Muscle of leg (tissue), 11 donors: ENCODE results near the gene ANTXR2. TPM values are rescaled to one million over a fixed set of nuclear protein-coding genes. Genes with fewer than 3 reads are reported as not detected.
"Not testable (repeated sequence)": the region's sequence is repeated elsewhere in the genome, so short reads cannot be mapped to it uniquely, and the experiment has no call there.

Source experiments
- DNase-seq: peaks from one replicate; pipeline ENCODE4 v3.0.0; 2013
- H3K27ac ChIP-seq: one replicate; pipeline ENCODE4 v1.5.1; 2013; ENCODE audit warnings: mild to moderate bottlenecking, low read length, control low read depth
- H3K27me3 ChIP-seq: one replicate; pipeline ENCODE4 v1.6.1; 2013; ENCODE audit warnings: low read length; ENCODE audit not compliant: control insufficient read depth, insufficient read depth
- H3K36me3 ChIP-seq: one replicate; pipeline ENCODE4 v1.6.1; 2013; ENCODE audit warnings: low read length; ENCODE audit not compliant: control insufficient read depth, insufficient read depth
- H3K4me1 ChIP-seq: one replicate; pipeline ENCODE4 v1.6.1; 2013; ENCODE audit warnings: low read length; ENCODE audit not compliant: control insufficient read depth, insufficient read depth
- H3K4me3 ChIP-seq: one replicate; pipeline ENCODE4 v1.5.1; 2013; ENCODE audit warnings: low read length, control low read depth
- H3K9me3 ChIP-seq: replicated peaks from 2 replicates; pipeline ENCODE4 v1.6.1; 2013; ENCODE audit warnings: low read depth, low read length; ENCODE audit not compliant: control insufficient read depth
- WGBS: methylation state at CpG from one replicate; pipeline ENCODE4 v1.1.5; 2013; ENCODE audit warnings: missing lambda C conversion rate; ENCODE audit not compliant: insufficient coverage; 5-methylcytosine and 5-hydroxymethylcytosine counted together
- polyA plus RNA-seq, 8 donors: library from polyadenylated mRNA; unstranded; fragments of 120-200 nt; gene quantifications; one replicate each; pipeline versions ENCODE4 v1.2.1 to v1.2.3, GENCODE V29; 2013; ENCODE audit warnings: inconsistent platforms in 1 of 8, low replicate concordance in 1 of 8; ENCODE audit not compliant: insufficient read length in 8 of 8, insufficient read depth in 1 of 8
- total RNA-seq: library from RNA; stranded (reverse); fragments of 120-200 nt; gene quantifications from one replicate; pipeline ENCODE4 v1.2.4, GENCODE V29; 2013

ANTXR2 gene
- total and polyA plus RNA-seq, 9 donors = 72.7 to 135 (median 102) TPM

GRCh38 chr4:79907001-79907400 lies 166.0 kb downstream of the ANTXR2 start:
- Histone ChIP-seq H3K4me1 (no peaks in the 10 kb centered on the region), H3K4me3 (no peak overlapping the region), H3K9me3 (no peaks in the 10 kb centered on the region), H3K27ac (no peak overlapping the region), H3K36me3 (peaks cover 13% of the 10 kb centered on the region), H3K27me3 (no peaks in the 10 kb centered on the region)
- DNase-seq = no peak
- 71% methylated on average over 1 of the region's 2 CpGs for WGBS

- WGBS = 89% methylated on average over 1 of the region's 5 CpGs
- Histone ChIP-seq H3K4me1 (no peaks in the 10 kb centered on the region), H3K9me3 (no peaks in the 10 kb centered on the region), H3K36me3 (peaks cover 13% of the 10 kb centered on the region), H3K27ac (no peak overlapping the region), H3K27me3 (no peaks in the 10 kb centered on the region), H3K4me3 (no peak overlapping the region)
- DNase-seq = no peak
Measured at GRCh38 chr4:79906303-79906702, 166.7 kb downstream of the ANTXR2 start.

GRCh38 chr4:79905212-79905611 lies 167.8 kb downstream of the ANTXR2 start:
- no peaks in the 10 kb centered on the region for H3K4me1 ChIP-seq

GRCh38 chr4:79904331-79904730 lies 168.7 kb downstream of the ANTXR2 start:
- Histone ChIP-seq H3K4me3 (no peak overlapping the region), H3K9me3 (no peaks in the 10 kb centered on the region), H3K27me3 (no peaks in the 10 kb centered on the region), H3K4me1 (no peaks in the 10 kb centered on the region), H3K27ac (no peak overlapping the region), H3K36me3 (peaks cover 13% of the 10 kb centered on the region)
- no peak for DNase-seq
- WGBS = no CpG with 5 or more reads among the region's 1 CpG

More at GRCh38 chr4:79905212-79905611, 167.8 kb downstream of the ANTXR2 start:
- Histone ChIP-seq H3K27ac (no peak overlapping the region), H3K36me3 (peaks cover 13% of the 10 kb centered on the region), H3K9me3 (no peaks in the 10 kb centered on the region), H3K4me3 (no peak overlapping the region), H3K27me3 (no peaks in the 10 kb centered on the region)
- DNase-seq = no peak

GRCh38 chr4:79900182-79900581 lies 172.8 kb downstream of the ANTXR2 start:
- no peak for DNase-seq
- no CpG with 5 or more reads among the region's 2 CpGs for WGBS

GRCh38 chr4:79899481-79899880 lies 173.5 kb downstream of the ANTXR2 start:
- Histone ChIP-seq H3K4me1 (no peaks in the 10 kb centered on the region), H3K36me3 (no peaks in the 10 kb centered on the region), H3K9me3 (no peaks in the 10 kb centered on the region), H3K27me3 (no peaks in the 10 kb centered on the region), H3K27ac (no peak overlapping the region), H3K4me3 (no peak overlapping the region)
- peak; percentile 79 for DNase-seq
- WGBS = 40% methylated on average over 1 of the region's 4 CpGs

More at GRCh38 chr4:79900182-79900581, 172.8 kb downstream of the ANTXR2 start:
- no peaks in the 10 kb centered on the region for H3K36me3 ChIP-seq
- no peaks in the 10 kb centered on the region for H3K4me1 ChIP-seq
- no peak overlapping the region for H3K4me3 ChIP-seq
- H3K27me3 ChIP-seq = no peaks in the 10 kb centered on the region
- H3K9me3 ChIP-seq = no peaks in the 10 kb centered on the region
- H3K27ac ChIP-seq = no peak overlapping the region

GRCh38 chr4:79898055-79898454 lies 175.0 kb downstream of the ANTXR2 start:
- H3K27me3 ChIP-seq = no peaks in the 10 kb centered on the region
- DNase-seq = peak; percentile 20
- H3K27ac ChIP-seq = no peak overlapping the region
- no peak overlapping the region for H3K4me3 ChIP-seq
- WGBS = no CpG with 5 or more reads among the region's 2 CpGs
- no peaks in the 10 kb centered on the region for H3K36me3 ChIP-seq
- no peaks in the 10 kb centered on the region for H3K4me1 ChIP-seq
- no peaks in the 10 kb centered on the region for H3K9me3 ChIP-seq

GRCh38 chr4:79897174-79897573 lies 175.9 kb downstream of the ANTXR2 start:
- no peaks in the 10 kb centered on the region for H3K9me3 ChIP-seq
- no peak for DNase-seq
- no peaks in the 10 kb centered on the region for H3K36me3 ChIP-seq
- H3K4me1 ChIP-seq = no peaks in the 10 kb centered on the region
- no peaks in the 10 kb centered on the region for H3K27me3 ChIP-seq
- no peak overlapping the region for H3K4me3 ChIP-seq
- no peak overlapping the region for H3K27ac ChIP-seq
- 64% methylated on average over 2 of the region's 3 CpGs for WGBS

- Histone ChIP-seq H3K4me1 (no peaks in the 10 kb centered on the region), H3K36me3 (no peaks in the 10 kb centered on the region), H3K27ac (no peak overlapping the region), H3K27me3 (no peaks in the 10 kb centered on the region), H3K9me3 (no peaks in the 10 kb centered on the region), H3K4me3 (no peak overlapping the region)
- no peak for DNase-seq
- no CpG with 5 or more reads among the region's 2 CpGs for WGBS
Measured at GRCh38 chr4:79893456-79893855, 179.6 kb downstream of the ANTXR2 start.

- WGBS = no CpG with 5 or more reads among the region's 1 CpG
Measured at GRCh38 chr4:79889026-79889425, 184.0 kb downstream of the ANTXR2 start.

GRCh38 chr4:79886557-79886956 lies 186.5 kb downstream of the ANTXR2 start:
- H3K36me3 ChIP-seq = no peaks in the 10 kb centered on the region
- no CpG with 5 or more reads among the region's 1 CpG for WGBS
- H3K27me3 ChIP-seq = no peaks in the 10 kb centered on the region
- H3K9me3 ChIP-seq = no peaks in the 10 kb centered on the region
- no peaks in the 10 kb centered on the region for H3K4me1 ChIP-seq
- DNase-seq = no peak
- H3K4me3 ChIP-seq = no peak overlapping the region
- H3K27ac ChIP-seq = no peak overlapping the region

More at GRCh38 chr4:79889026-79889425, 184.0 kb downstream of the ANTXR2 start:
- H3K4me1 ChIP-seq, H3K27me3 ChIP-seq, DNase-seq, H3K9me3 ChIP-seq, H3K27ac ChIP-seq, H3K36me3 ChIP-seq, H3K4me3 ChIP-seq: not testable (repeated sequence)
